Uterus (tissue), 4 donors: Measurements from ENCODE around the gene FAM174C. TPM values are rescaled to one million over a fixed set of nuclear protein-coding genes. Genes with fewer than 3 reads are reported as not detected.

ENCODE experiments used
- DNase-seq, 2 donors: peaks; one replicate each; pipeline ENCODE4 v3.0.0-alpha.2; 2019 to 2020
- H3K27ac ChIP-seq, 2 donors: fragments of 200-600 bp; sonication (generic); 1 replicate in 1 of 2; 2 replicates in 1 of 2; pipeline ENCODE4 v1.5.1; 2016 to 2018
- H3K27me3 ChIP-seq, 2 donors: fragments of 200-600 bp; sonication (generic); one replicate each; pipeline ENCODE4 v1.5.1; 2018 to 2019; ENCODE audit warnings: control low read depth in 1 of 2
- H3K36me3 ChIP-seq, 2 donors: fragments of 200-600 bp; sonication (generic); one replicate each; pipeline ENCODE4 v1.5.1; 2019; ENCODE audit warnings: control low read depth in 1 of 2
- H3K4me1 ChIP-seq, 2 donors: fragments of 200-600 bp; sonication (generic); one replicate each; pipeline ENCODE4 v1.5.1; 2018 to 2019; ENCODE audit warnings: control low read depth in 1 of 2
- H3K4me3 ChIP-seq, 2 donors: fragments of 200-600 bp; sonication (generic); 1 replicate in 1 of 2; 2 replicates in 1 of 2; pipeline ENCODE4 v1.5.1; 2018 to 2019; ENCODE audit warnings: mild to moderate bottlenecking in 1 of 2
- H3K9me3 ChIP-seq, 2 donors: fragments of 200-600 bp; sonication (generic); one replicate each; pipeline ENCODE4 v1.5.1; 2019; ENCODE audit warnings: control low read depth in 1 of 2
- POLR2A ChIP-seq, 2 donors: fragments of 450-650 bp; IDR thresholded peaks; one replicate each; pipeline ENCODE4 v1.6.1; 2016; ENCODE audit warnings: antibody characterized with exemption in 2 of 2, mild to moderate bottlenecking in 1 of 2, moderate library complexity in 1 of 2
- intact Hi-C: fragments of 100-400 bp; cut with DNase I; formaldehyde crosslinking; loops from one replicate; pipeline ENCODE4 v1.15.1; 2023; ENCODE audit warnings: low total_unique reads
- total RNA-seq, 4 donors: library from RNA; depleted of rRNA in 3 of 4; stranded (reverse); fragments of >200 nt in 3 of 4; gene quantifications; one replicate each; pipeline versions ENCODE4 v1.1.0 to v1.2.4, GENCODE V29; 2014 to 2023
- TF ChIP-seq, protein P1 (sequence below), 4 experiments: fragments of 200-600 bp in 2 of 4; fragments of 450-650 bp in 2 of 4; sonication (generic) in 2 of 4; IDR thresholded peaks; one replicate each; pipeline ENCODE4 v1.5.1; 2016 to 2019; ENCODE audit warnings: antibody characterized with exemption in 4 of 4, mild to moderate bottlenecking in 2 of 4, moderate library complexity in 1 of 4
- donor health status: DM: yes; HTN: yes; CAD: no.

Gene FAM174C
- total RNA-seq, 4 donors from 2014 or later: 2.1 to 24.3 (median 7.1) TPM

DNA sequence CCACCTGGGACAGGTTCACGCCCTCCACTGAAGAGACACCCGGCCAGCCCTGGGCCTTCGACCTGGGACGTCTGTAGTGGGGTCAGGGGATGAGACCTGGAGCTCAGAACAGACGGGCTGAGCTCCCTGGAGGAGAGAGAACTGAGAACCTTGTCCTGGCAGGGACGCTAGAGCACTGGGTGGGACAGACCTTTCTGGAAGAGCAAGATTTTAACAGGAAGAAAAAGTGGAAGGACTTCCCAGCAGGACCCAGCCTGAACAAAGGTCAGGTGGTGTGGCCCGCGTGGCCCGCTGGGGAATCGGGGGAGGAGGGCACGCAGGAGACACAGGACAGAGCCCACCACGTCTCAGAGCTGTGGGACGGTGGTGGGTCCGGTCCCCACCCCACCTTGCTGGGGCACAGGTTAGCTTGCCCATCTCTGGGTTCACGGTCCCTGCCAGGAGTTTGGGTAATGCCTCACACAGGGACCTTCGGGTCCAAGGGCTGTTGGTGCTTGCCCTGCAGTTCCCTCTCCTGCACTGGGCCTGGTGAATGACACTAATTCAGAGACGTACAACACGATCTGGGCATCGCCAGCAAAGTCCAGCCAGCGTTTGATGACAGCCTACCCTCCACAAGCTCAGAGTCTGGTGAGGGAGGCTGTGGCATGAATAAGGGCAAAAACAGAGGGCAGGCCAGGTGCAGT, 9.1 kb downstream of the FAM174C start:
- intact Hi-C loops: no loop called here
- Histone ChIP-seq H3K4me3 (no peak overlapping the region), H3K36me3 (no peaks in the 10 kb centered on the region), H3K9me3 (no peaks in the 10 kb centered on the region), H3K27ac (no peak overlapping the region), H3K27me3 (peaks cover 22 to 29% of the 10 kb centered on the region in 2 donors), H3K4me1 (peaks cover 0 to 5% of the 10 kb centered on the region in 2 donors)
- TF ChIP-seq POLR2A (IDR thresholded peaks at IDR 0.05): no peak
- TF ChIP-seq, protein P1, sequence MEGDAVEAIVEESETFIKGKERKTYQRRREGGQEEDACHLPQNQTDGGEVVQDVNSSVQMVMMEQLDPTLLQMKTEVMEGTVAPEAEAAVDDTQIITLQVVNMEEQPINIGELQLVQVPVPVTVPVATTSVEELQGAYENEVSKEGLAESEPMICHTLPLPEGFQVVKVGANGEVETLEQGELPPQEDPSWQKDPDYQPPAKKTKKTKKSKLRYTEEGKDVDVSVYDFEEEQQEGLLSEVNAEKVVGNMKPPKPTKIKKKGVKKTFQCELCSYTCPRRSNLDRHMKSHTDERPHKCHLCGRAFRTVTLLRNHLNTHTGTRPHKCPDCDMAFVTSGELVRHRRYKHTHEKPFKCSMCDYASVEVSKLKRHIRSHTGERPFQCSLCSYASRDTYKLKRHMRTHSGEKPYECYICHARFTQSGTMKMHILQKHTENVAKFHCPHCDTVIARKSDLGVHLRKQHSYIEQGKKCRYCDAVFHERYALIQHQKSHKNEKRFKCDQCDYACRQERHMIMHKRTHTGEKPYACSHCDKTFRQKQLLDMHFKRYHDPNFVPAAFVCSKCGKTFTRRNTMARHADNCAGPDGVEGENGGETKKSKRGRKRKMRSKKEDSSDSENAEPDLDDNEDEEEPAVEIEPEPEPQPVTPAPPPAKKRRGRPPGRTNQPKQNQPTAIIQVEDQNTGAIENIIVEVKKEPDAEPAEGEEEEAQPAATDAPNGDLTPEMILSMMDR (IDR thresholded peaks at IDR 0.05): no peak
- DNase-seq: no peak

DNA sequence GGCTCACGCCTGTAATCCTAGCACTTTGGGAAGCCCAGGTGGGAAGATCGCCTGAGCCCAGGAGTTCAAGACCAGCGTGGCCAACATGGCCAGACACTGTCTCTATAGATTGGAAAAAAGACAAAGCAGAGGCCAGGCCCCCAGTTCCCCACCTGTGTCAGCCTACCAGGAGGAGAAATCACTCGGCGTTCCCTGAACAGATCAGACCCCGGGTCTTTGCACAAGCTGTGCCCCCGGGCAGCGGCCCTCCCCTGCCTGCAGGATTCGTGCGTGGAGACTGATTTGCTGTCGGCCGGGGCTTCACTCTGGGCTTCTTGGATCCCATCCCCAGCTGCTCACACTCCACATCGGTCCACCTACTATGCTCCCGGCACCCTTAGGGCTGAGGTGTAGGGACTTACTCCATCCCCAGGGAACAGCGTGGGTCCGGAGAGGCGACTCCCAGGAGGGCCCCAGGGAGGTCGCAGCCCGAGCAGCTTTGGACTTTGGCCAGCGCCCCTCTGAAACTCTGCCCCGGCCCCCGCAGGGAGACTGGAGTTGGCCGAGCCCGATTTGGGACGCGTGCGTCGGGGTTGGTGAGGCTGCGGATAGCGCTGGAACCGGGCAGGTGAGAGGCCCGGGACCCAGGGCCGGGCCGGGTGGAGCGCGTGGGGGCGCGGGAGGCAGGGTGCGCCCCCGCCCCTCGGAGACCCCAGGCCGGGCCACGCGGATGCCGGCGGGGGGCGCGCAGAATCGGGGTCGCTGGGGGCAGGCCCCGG, 9.8 kb downstream of the FAM174C start:
- no peak for TF ChIP-seq POLR2A (IDR thresholded peaks at IDR 0.05)
- TF ChIP-seq, protein P1 (IDR thresholded peaks at IDR 0.05): no peak
- H3K36me3 ChIP-seq: no peaks in the 10 kb centered on the region
- intact Hi-C loops: no loop called here
- H3K27me3 ChIP-seq: peaks cover 22 to 29% of the 10 kb centered on the region in 2 donors
- H3K9me3 ChIP-seq: no peaks in the 10 kb centered on the region
- no peak overlapping the region for H3K27ac ChIP-seq
- DNase-seq: no peak
- H3K4me3 ChIP-seq: no peak overlapping the region
- H3K4me1 ChIP-seq: peaks cover 0 to 5% of the 10 kb centered on the region in 2 donors

DNA sequence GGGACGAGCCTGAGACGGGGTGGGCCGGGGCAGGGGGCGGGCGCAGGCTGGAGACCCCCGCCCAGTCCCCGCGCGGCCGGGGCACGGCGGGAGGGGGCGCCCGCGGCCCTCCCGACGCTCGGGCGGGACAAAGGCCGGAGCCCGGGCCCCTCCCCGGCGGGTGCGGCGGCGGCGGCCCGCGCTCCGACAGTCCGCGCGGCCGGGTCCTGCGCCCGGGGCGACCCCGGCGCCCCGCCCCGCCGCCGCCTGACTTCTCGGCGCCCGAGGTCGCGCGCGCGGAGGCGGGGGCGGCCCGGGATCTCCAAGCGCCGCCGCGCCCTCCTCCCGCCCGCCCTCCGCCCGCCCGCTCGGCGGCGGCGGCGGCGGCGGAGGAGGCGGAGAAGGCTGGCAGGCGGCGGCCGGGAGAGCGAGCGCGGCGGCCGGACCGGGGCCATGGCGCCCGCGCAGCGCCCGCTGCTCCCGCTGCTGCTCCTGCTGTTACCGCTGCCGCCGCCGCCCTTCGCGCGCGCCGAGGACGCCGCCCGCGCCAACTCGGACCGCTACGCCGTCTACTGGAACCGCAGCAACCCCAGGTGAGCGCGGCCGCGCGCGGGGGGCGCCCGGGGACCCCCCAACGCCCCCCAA, 10.5 kb downstream of the FAM174C start, which contains the start of gene EFNA2:
Gene EFNA2 (plus strand): TSS at position 137 of the 624 bp plus-strand sequence. CDS start 296 bp downstream, at position 433.
- peaks cover 22 to 29% of the 10 kb centered on the region in 2 donors for H3K27me3 ChIP-seq
- H3K4me3 ChIP-seq: no peak within 1 kb of the TSS
- peaks cover 0 to 5% of the 10 kb centered on the region in 2 donors for H3K4me1 ChIP-seq
- intact Hi-C loops: no loop called here
- TF ChIP-seq, protein P1 (IDR thresholded peaks at IDR 0.05): no peak
- TF ChIP-seq POLR2A (IDR thresholded peaks at IDR 0.05): no peak
- H3K27ac ChIP-seq: no peak within 1 kb of the TSS
- H3K36me3 ChIP-seq: no peaks in the 10 kb centered on the region
- DNase-seq: no peak
- no peaks in the 10 kb centered on the region for H3K9me3 ChIP-seq

DNA sequence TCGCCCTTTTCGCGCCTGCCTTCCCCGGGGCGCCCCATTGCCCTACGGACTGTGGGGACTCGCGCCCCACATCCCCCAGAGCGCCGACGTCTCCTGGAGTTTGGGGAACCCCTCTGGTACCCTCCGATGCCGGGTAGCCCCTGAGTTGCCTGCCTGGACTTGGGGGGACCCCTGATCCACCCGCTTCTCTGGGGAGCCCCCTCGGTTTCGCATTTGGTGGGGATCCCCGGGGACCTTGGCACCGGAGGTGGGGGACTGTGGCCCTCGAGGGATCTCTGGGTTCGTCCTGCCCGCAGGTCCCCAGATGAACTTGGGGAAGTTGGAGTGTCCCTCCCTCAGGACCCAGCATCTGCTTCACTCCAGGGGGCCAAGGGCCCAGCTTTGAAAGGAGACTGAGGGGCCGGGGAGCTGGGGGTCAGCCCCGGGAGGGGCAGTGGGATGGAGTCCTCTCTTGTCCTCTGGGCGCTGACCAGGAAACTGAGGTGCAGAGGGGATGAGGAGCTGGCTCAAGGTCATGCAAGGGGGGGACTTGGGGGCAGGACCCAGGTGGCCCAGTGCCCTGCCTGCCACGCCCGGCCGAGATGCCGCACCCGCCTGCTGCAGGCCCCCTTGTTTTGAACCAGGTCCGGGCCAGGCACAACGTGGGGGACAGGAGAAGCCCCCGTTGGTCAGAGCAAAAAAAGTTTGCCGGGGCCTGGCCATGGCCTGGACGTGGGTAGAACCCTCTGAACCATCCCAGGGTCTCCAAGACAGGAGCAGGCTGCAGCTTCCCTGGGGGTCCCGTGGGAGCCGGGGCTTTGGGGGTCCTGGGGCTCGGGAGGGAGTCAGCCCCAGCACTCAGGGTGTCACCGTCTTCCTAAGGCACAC, 11.4 kb downstream of the FAM174C start:
- Histone ChIP-seq H3K4me3 (no peak overlapping the region), H3K27me3 (peaks cover 22 to 29% of the 10 kb centered on the region in 2 donors)

More for the DNA sequence above, 11.4 kb downstream of the FAM174C start:
- Histone ChIP-seq H3K4me1 (peaks cover 0 to 5% of the 10 kb centered on the region in 2 donors), H3K27ac (no peak overlapping the region), H3K36me3 (no peaks in the 10 kb centered on the region), H3K9me3 (no peaks in the 10 kb centered on the region)
- TF ChIP-seq, protein P1 (IDR thresholded peaks at IDR 0.05): no peak
- TF ChIP-seq POLR2A (IDR thresholded peaks at IDR 0.05): no peak
- intact Hi-C loops: no loop called here
- DNase-seq: no peak
